ENCODE data around the gene RASD2.
"Not testable (repeated sequence)": the region's sequence is repeated elsewhere in the genome, so short reads cannot be mapped to it uniquely, and the experiment has no call there.

The RASD2 gene, protein sequence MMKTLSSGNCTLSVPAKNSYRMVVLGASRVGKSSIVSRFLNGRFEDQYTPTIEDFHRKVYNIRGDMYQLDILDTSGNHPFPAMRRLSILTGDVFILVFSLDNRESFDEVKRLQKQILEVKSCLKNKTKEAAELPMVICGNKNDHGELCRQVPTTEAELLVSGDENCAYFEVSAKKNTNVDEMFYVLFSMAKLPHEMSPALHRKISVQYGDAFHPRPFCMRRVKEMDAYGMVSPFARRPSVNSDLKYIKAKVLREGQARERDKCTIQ

DNA sequence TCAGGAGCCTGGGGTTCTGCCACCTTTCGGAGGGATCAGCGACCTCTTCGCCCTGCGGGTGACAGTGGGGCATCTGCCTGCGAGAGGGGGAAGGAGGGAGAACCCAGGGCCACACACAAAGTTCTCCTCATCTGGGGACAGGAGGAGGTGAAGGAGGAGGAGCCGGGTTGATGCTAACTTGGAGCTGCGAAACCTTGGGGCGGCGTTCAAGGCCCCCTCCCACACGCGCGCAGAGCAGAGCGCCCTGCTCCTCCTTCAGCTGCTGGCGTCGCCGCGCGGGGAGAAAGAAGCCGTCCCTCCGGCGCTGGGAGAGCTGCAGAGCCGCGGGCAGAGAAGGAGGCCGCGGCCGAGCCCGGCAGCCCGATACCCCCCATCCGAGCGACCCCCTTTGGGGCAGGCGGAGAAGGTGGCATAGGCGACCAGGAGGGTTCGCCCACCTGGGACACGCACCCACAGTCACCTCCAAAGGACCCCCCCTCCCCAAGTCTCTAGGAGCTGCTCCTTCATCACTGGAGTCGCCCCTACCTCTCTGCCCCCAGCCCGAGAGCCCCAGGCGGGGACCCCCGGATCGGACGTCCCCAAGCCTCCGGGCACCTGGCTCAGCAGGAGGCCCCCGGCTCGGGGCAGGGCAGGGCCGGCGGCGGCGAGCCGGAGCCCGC lies at the start of gene RASD2:
RASD2 (plus strand) TSS at position 237 of the 659 bp plus-strand sequence. CDS start 5,979 bp downstream, outside the sequence.
- peak; percentile 30 for DNase-seq

DNA sequence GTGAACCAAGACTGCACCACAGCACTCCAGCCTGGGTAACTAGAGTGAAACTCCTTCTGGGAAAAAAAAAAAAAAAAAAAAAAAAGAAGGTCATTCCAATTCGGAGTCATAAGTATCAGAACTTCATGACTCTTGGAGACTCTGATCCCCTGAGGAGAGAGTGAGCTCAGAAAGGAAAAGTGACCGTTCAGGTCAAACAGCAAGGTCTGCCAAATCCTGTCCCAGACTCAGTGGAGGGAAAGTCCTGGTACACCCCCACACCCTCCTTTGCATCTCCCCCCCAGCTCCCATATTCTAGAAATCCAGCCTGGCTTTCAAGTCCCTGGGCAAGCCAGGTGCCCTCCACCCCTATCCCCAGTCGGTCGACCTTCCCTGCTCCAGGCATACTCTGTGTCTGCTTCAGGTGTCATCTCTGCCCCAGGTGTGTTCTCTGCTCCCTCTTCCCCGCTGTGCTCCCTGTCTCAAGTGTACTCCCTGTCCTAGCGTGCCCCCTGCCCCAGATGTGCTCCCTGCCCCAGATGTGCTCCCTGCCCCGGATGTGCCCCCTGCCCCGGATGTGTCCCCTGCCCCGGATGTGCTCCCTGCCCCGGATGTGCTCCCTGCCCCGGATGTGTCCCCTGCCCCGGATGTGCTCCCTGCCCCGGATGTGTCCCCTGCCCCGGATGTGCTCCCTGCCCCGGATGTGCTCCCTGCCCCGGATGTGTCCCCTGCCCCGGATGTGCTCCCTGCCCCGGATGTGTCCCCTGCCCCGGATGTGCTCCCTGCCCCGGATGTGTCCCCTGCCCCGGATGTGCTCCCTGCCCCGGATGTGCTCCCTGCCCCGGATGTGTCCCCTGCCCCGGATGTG lies 49.3 kb upstream of the RASD2 start:
- DNase-seq = not testable (repeated sequence)

DNA sequence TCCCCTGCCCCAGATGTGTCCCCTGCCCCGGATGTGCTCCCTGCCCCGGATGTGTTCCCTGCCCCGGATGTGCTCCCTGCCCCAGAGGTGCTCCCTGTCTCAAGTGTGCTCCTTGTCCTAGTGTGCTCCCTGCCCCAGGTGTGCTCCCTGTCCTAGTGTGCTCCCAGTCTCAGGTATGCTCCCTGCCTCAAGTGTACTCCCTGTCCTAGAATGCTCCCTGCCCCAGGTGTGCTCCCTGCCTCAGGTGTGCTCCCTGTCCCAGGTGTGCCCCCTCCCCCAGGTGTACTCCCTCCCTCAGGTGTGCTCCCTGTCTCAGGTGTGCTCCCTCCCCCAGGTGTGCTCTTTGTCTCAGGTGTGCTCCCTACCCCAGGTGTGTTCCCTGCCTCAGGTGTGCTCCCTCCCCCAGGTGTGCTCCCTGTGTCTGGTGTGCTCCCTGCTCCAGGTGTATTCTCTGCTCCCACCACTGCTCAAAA lies 48.7 kb upstream of the RASD2 start:
- DNase-seq = no peak

DNA sequence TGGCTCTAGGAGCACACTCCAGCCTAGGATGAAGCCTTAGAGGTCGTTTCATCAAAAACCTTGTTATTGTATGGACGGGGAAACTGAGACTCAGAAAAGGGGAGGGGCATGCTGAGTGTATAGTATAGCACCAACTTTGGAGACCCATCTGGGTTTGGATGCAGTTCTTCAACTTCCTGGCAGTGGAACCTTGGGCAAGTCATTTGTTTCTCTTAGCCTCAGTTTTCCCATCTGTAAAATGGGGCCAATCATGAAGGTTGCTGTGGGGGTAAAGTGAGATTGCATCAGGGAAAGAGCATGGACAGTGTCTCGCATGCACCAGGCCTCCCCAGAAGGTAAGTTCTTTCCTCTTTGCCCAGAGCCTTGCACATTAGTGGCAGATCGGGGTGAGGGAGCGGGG lies 47.6 kb upstream of the RASD2 start:
- DNase-seq = no peak

DNA sequence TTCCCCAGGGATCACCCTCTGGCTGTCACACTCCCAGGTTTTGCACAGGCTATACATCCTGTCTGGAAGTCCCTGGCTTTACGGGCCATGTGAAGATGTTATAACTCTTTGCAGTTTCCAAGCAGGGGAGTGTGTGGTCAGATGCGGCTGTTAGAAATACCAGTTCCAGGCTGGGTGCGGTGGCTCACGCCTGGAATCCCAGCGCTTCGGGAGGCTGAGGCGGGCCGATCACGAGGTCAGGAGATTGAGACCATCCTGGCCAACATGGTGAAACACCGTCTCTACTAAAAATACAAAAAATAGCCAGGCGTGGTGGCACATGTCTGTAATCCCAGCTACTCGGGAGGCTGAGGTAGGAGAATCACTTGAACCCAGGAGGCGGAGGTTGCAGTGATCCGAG lies 44.9 kb upstream of the RASD2 start:
- not testable (repeated sequence) for DNase-seq

DNA sequence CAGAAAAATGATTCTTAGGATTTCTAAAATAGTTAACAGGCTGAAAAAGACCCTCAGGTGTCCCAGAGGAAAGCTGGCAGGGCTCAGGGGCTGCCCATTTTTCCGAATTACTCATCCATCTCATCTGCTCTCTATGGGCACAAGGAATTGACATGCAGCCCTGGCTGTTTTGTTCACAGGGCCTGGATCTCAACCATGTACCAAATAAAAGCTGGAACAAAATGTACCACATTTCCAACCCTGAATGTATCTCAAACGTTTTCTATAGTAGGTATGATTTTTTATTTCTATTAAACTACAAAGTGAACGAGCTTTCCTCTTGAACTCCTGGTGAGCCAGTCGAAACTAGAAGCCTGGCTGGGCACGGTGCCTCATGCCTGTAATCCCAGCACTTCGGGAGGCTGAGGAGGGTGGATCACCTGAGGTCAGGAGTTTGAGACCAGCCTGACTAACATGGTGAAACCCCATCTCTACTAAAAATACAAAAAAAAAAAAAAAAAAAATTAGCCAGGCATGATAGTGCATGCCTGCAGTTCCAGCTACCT lies 43.8 kb upstream of the RASD2 start:
- no peak for DNase-seq

DNA sequence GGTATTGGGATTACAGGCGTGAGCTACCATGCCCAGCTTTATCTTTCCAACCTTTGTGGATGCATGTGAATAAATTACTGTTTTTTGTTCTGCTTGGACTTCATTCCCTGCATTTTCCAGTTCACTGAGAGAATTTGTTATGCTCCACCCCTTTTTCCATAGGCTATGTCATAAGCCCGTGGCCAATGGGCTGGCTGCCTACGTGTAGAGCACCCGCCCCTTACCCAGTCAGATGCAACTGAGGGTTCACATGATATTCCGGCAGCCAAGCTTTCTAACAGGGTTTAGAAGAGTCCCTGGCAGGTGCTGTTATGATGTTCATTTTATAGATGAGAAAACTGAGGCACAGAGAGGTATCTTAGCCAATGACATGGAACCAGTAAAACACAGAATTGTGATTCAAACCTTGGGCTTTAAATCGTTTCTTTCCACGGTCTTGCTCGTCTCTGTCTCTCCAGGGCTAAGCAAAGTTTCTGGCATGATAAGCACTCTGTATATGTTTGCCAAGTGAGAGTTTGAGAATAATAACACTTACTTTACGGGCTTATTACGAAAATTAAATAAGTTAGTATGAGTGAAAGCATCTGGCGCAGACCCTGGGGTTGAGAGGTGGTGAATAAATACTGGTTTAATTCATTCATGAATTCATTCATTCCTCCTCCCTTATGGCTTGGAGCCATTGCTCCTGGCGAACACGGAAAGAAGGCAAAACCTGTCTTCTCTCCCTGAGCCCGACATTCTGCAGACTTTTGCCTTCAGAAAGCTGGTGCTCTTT lies 42.4 kb upstream of the RASD2 start:
- no peak for DNase-seq

DNA sequence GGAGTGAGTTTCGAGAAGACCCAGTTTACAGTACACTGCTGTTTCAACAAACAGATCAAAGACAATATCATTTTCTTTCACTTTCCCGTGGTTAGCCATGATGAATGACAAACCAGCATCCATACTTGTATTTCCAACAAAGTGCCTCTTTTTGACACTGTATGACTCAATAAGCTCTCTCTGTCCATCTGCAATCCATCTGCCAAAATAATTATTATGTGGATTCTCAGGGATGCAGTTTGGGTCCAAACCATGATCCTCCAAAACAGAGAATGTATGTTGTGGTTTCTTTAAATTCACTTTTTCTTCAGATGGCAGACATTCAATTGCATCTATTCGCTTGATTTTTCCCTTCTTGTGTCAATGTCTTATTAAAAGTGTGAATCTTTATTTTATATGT lies 37.8 kb upstream of the RASD2 start:
- no peak for DNase-seq

DNA sequence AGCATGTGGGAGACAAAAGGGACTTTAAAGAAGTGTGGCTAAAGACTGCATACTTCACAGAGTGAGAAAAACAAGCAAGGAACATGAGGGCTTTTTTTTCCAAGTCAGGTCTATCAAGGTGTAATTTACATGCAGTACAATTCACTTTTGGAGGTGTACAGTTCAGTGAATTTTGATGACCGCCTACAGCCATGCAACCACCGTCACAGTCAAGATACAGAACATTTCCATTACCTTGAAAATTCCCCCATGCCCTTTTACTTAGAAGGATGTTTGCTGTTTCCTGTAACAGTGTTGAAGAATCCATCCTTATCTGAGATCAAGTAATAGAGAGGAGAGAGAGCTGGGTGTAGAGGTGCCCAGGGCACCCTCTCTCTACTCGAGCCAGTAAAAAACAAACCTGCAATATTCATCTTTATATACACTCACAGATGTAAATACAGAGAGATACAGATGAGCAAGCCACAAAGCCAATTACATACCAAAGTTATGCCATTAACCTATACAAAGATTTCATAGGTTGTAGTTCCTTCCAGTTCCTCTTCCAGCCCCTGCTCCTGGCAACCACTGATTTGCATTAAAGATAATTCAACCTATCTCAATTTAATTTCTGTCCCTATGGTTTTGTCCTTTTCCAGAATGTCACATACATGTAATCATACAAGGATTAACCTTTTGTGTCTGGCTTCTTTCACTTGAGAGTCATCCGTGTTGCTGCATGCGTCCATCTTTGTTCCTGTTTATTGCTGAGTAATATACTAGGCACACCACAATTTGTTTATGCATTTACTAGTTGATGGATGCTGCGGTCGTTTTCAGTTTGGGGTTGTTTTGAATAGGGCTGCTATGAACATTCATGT lies 35.0 kb upstream of the RASD2 start:
- no peak for DNase-seq

DNA sequence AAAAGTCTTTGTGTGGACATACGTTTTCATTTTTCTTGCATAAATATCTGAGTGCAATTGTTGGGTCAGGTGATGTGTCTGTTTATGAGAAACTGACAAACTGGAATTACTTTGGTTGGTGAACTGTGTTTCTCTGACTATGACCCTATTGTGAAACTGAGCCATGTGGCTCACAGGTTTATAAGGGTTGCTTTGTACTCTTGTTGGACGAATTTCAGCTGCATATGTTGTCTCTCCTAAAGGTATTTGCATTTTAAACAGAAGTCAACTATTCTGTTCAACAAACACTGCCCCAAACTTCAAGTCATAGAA lies 34.4 kb upstream of the RASD2 start:
- no peak for DNase-seq

DNA sequence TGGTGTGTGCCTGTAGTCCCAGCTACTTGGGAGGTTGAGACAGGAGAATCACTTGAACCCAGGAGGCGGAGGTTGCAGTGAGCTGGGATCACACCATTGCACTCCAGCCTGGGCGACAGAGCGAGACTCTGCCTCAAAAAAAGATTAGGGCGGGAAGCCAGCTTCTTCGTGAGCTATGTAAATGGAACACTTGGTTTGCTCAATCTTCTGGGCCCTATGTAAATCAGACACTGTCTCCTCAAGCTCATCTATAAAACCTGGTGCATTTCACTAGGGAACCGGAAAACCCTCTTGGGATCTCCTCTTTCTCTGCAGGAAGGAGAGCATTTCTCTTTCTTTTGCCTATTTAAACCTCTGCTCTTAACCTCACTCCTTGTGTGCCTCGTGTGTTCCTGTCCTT lies 32.8 kb upstream of the RASD2 start:
- not testable (repeated sequence) for DNase-seq

DNA sequence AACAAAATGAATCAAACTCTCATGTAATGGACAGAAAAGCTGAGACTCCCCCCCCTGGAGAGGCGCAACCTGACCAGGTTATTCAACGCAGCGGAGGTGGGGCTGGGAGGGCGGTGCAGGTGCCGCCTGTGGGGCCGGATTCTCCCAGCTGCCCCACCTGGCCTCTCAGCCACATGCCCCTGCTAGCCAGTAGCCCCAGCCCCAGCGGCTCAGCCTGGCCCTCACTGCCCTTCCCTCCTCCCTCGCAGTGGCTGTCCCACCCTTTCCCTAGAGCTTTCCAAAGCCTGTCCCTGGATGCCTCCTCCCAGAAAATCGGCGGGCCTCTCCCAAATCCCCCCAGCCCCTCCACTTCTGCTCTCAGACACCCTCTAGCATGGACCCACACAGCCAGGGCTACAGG lies 31.2 kb upstream of the RASD2 start:
- DNase-seq = no peak

DNA sequence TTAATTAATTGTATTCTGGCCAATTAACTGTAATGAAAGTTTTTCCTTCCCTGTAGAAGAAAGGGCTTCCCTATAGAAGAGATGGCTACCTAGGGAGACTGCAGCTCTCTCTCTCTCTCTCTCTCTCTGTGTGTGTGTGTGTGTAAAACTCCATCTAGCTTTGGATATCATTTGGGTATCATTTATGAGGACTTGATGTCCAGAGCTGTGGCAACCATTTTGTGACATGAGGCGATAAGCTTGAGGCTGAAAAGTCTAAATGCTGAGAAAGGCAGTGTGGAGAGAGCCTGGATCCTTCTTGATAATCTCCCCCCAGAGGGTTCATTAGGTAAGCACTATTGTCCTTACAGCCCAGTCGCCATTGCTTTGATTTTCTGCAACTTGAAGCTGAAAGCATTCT lies 30.7 kb upstream of the RASD2 start:
- no peak for DNase-seq

DNA sequence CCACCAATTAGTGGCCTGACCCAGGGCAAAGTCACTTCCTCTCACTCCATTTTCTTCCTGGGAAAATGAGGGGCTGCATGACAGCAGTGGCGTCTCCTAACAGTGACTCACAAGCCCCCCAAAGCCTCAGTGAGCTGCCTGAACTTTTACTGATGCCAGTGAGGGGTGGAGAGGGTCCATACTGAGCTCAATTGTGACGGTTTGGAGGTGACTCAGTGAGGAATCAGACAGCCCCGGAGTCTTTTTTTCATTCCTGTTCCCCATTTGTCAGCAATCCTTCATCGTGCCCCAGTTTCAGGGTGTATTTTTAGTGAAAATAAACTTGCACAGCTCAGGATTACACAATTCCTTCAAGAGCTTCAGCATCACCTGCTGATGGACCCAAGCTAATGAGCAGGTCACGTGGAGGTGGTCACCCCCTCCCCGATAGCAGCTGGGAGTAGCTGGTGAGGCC lies 30.1 kb upstream of the RASD2 start:
- DNase-seq = no peak

DNA sequence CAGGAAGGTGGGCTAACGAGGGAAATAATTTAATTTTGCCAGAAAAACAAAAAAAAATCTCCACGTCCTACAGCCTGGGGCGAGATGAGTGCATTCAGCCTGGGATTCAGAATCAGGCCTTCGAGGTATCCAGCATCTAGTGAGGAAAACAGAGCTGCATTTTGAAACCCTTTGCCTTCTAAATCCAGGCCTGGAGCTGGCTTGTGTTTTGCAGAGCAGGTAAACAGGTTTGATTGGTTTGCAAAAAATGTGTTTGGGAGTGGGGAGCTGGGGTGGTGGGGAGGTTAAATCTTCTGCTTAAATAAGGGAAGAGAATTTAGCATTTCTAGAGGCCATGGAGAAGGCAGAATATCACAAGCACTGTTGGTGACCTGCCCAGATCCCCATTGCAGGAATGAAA lies 29.7 kb upstream of the RASD2 start:
- no peak for DNase-seq

DNA sequence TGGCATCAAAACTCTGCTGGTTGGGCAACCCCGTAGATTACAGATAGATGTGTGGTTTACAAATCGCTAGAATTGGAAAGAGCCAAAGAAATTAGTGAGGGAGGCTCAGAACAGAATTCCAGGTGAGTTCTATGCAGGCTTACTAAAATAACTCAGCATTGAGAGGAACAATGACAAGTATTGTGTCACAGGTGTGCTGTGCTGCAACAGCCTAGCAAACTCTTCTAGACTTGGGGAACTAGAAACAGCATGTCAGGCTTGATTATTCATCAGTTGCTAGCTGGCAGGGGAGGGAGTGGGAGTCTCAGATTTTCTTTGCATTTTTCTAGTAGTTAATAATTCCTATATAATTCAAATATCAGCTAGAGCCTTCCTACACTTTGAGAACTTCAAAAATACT lies 26.3 kb upstream of the RASD2 start:
- DNase-seq = no peak

DNA sequence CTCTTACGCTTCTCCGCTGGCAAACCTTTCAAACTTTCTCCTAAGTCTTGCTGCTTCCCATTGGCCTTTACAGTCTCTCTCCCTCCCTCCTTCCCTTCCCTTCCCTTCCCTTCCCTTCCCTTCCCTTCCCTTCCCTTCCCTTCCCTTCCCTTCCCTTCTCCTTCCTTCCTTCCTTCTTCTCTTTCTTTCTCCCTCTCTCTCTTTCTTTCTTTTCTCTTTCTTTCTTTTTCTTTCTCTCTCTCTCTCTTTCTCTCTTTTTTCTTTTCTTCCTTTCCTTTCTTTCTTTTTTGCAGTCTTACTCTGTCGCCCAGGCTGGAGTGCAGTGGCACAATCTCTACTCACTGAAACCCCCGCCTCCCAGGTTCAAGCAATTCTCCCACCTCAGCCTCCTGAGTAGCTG lies 24.7 kb upstream of the RASD2 start:
- not testable (repeated sequence) for DNase-seq

DNA sequence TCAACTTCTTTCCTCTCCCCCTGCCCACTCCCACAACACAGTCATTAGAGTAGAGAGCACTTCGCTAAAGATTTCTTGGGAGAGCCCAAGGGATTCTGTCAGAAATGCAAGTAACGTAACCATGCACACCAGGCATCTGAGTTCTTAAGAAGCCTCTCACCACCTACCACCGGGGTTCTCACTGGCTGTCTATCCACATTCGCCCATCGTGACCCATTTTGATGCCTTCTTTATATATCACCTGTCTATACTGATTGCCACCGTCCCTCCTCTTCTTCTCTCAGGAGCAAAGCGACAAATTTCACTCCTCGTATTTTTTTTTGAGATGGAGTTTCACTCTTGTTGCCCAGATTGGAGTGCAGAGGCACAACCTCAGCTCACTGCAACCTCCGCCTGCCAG lies 23.9 kb upstream of the RASD2 start:
- DNase-seq = no peak

DNA sequence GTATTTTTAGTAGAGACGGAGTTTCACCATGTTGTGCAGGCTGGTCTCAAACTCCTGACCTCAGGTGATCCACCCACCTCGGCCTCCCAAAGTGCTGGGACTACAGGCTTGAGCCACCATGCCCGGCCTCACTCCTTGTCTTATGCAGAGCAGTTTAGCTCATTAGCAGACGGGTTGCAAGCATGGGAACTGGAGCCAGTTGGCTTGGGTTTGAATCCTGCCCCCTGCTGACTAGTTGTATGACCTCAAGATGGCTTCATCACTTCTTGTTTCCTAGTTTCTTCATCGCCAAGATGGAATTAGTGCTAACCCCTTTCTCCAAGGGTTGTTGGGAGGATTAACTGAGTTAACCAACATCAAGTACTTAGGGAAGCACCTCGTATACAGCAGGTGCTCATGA lies 23.4 kb upstream of the RASD2 start:
- no peak for DNase-seq

DNA sequence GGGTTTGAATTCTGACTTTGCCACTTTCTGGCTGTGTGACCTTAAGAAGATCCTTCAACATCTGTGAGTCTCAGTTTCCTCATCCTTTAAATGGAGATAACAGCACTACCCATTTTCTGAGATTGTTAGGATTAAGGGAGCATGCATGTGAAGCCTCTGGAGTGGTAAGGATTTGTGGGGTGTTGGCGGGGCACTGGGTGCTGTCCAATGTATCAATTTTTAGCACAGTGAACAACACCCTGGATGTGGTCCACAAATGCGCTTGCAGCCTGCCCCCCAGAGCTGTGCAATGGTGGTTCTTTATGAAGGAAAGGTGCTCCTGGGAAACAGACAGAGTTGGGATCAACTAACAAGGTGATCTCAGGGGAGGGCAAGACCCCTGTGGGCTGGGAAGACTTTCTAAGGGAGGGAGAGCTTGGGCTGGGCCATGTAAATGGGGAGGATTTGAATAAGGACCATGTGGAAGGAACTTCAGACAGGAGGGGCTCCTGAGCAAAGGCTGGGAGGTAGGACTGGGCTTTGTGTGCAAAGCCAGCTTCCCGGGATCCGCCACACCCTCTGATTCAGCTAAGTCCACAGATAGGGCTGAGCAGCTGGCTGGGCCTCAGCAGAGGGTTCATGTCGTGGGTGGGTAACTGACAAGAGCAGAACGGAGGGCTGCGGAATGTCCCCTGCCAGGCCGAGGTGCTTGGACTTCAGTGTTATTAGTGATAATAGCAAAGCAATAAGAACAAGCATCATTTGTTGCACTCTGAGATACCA lies 22.7 kb upstream of the RASD2 start:
- DNase-seq = no peak

DNA sequence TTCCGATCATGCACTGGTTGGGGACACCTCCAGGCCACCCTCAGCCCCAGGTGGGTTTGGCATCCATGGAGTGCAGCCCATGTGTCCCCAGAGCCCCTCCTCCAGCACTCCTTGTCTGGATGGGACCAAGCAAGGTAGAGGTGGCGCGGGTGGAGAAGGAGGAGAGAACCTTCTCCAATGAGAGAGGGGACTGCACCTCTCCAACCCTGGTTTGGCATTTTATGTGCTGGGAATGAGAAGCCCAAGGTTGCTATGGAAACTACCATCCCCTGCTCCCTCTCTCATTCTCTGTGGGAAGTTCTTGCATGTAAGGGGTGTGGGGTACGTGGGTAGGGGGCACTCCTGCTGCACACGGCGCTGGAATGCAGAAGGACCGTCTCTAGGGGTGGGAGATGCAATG lies 21.8 kb upstream of the RASD2 start:
- no peak for DNase-seq
